GM18499 (cell line): ENCODE data around the gene GRIK4.

Source experiments
- ATAC-seq: cut with Tn5 transposase; IDR thresholded peaks from one replicate; pipeline ENCODE4 v1.9.1; 2021; ENCODE audit warnings: moderate number of reproducible peaks; ENCODE audit not compliant: insufficient read depth, unreplicated experiment

Gene GRIK4

GRCh38 chr11:120690406-120690805 is 178.9 kb downstream of the GRIK4 start:
- ATAC-seq: no peak

- ATAC-seq: no peak
Observed at GRCh38 chr11:120694726-120695125, 183.2 kb downstream of the GRIK4 start.

DNA sequence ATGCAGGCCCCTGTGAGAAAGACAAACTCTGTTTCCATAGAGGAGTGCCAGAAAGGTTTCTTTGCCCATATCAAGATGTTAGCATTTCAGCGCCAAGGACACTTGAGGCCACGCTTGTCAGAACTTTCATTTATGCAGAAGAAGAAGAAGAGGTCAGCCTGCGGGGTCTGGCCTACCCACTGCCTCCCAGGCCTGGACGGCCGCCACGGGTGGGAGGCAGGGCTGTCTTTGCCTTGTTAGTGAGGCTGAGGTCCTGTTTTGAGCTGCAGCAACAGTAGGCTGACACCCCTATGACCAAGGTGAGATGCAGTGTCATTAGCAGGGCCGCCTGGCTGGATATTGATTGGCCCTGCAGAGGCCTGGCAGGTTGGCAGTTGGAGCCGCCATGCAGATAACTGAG is 183.9 kb downstream of the GRIK4 start:
- ATAC-seq: no peak

GRCh38 chr11:120695939-120696338 is 184.4 kb downstream of the GRIK4 start:
- ATAC-seq: no peak

GRCh38 chr11:120696597-120697218 is 185.2 kb downstream of the GRIK4 start:
- ATAC-seq: no peak

DNA sequence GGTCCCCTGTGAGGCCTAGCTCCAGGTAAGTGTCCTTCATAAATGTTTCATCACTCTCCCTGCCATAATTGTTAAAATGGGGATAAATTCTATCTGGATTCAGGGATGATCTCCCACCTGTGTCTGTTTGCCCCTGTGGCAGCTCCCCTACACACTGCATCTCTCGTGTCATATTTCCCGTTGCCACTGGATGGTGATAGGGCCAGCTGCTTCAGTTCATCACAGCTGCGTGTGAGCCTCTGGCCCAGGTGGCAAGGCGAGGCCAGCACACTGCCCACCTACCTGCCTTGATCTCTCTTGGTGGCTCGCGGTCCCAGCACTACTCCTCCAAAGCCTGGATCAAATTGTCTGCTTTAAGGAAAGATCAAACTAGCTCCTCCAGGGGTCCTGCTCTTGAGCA is 187.4 kb downstream of the GRIK4 start:
- no peak for ATAC-seq

DNA sequence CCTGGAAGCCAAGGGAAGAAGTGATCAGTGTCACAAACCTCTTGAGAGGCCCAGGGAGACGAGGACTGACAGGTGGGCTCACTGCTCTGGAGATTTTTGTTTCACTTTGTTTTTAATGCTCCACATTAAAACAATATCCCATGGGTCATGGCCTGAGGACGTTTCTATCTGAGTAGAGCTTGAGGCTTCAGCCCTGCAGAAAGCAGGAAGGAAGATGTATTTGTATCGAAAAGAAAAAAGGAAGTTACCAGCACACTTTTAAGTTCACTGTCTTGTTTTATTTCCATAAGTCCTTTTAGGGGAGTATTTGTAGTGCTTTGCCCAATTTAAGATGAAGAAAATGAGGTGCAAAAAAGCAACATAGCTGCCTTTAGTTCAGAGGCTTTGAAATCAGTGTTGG is 191.1 kb downstream of the GRIK4 start:
- no peak for ATAC-seq

GRCh38 chr11:120703358-120704152 is 192.0 kb downstream of the GRIK4 start:
- ATAC-seq: no peak

DNA sequence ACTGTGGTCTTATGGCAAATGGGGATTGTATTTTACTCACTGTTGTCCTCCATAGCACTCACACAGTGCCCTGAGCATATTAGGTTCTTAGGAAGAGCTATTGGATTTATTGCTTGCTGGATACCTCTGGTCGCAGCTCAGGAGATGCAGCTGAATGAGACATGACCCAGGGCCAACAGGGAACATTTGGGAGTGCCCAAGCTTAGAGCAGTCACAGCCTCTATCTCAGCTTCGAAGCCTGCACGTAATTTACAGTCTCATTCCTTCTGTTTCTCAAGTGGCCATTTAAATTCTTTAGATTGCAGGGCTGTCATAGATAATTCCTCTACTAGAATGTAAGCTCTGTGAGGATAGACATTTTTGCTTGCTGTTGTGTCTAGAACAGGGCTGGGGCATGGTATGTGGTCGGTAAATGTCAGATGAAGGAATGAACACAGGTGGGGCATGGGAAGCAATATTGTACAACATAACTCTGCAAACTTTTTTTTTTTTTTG is 192.8 kb downstream of the GRIK4 start:
- ATAC-seq: no peak

DNA sequence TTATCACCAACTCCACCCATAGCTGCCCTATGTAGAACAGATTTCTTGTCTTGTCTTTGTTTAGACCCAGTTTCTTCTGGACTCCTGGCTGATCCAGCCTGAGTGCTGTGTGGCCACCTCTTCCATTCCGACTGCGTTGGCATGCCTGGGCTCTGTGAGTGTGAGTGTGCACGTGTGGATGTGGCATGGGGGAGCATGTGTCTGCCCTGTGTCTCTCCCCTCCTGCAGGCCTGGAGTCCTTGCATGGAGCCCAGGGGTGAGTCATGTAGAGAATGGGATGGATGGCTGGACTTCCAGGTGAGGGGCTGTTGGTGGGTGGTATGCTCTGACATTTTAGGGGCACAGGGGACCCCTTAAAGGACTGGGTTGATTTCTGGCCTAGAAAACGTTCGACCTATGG is 194.7 kb downstream of the GRIK4 start:
- no peak for ATAC-seq

GRCh38 chr11:120707098-120707497 is 195.6 kb downstream of the GRIK4 start:
- no peak for ATAC-seq

GRCh38 chr11:120707663-120708062 is 196.1 kb downstream of the GRIK4 start:
- ATAC-seq: no peak

GRCh38 chr11:120708511-120709183 is 197.1 kb downstream of the GRIK4 start:
- ATAC-seq: no peak

GRCh38 chr11:120709808-120710207 is 198.3 kb downstream of the GRIK4 start:
- ATAC-seq: no peak

- no peak for ATAC-seq
Observed at GRCh38 chr11:120710354-120711131, 199.0 kb downstream of the GRIK4 start.

DNA sequence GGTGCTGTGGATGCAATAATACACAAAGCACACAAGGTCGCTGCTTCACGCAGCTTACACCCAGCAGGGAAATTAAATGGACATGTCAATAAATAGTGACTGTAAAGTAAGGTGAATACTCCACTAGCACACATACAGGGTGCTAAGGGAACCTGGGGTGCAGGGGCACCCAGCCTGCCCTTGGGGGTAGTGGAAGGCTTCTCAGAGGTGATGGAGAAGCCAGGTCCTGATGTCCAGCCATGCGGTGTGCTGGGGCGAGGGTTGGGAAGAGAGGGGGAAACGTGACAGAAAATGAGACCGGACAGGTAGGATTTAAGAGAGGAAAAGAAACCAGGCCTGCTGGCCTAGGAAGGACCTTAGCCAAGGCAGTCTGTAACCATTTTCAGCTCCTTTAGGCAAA is 200.5 kb downstream of the GRIK4 start:
- no peak for ATAC-seq

DNA sequence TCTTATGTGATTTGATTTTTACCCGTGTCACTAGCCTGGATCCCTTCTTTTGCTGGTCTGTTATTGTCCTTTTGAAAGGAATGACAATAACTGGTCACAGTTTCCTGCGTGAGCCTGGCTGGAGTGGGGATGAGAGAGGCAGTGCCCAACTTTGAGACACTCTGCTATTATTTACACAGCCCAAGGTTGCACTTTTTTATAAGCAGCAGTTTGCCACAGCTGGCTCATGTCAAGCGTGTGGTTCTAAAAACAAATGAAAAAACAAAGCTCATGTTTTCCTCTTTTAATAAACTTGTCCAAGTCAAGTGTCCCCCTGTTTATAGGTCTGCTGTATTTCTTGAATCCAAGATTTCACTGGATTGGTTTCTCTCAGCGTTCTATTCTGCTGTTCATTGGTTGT is 201.3 kb downstream of the GRIK4 start:
- ATAC-seq: no peak

- ATAC-seq: no peak
Observed at GRCh38 chr11:120713296-120713695, 201.7 kb downstream of the GRIK4 start.

- ATAC-seq: no peak
Observed at GRCh38 chr11:120714438-120714837, 202.9 kb downstream of the GRIK4 start.

DNA sequence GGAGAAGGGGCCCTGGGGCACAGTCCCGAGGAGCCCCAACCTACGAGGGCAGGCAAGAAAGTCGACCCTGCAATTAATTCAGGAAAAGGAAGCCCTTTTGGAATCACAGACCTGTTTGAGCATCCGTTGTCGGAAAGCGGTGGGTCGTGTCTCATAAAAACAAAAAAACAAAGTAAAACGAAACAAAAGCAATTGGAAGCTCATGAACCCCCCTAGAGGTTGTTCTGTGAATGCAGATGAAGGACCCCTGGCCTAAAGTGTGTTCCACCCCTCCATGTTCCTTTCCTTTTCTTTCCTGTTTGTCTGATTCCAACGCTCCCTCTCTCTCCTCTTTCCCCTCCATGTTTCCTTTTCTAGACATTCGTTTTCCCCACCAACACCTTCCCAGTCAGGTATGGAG is 203.7 kb downstream of the GRIK4 start:
- no peak for ATAC-seq

DNA sequence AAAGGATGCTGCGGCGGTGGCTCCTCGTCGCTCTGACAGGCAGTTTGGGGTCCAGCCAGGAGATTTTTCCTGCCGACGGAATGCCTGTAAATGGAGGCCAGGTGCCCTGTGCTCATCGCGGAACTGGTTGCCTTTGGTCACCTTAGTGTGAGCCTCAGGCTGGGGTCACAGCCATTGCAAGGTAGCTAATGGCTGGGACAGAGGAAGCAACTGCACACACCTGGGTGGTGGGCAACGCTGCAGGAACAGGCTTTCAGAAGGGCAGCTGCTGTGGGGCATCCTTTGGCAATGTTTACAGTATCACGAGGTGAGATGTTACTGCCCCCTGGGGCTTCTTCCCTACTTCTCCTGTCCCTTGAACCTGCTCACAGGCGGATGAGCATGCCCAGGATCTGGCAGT is 205.5 kb downstream of the GRIK4 start:
- no peak for ATAC-seq
